Smooth muscle cell (in vitro differentiated cells): ENCODE results near the gene TOP3B. TPM values are rescaled to one million over a fixed set of nuclear protein-coding genes. Genes with fewer than 3 reads are reported as not detected.

Experiments
- DNase-seq: peaks from one replicate; lab custom pipeline; 2025; ENCODE audit not compliant: unreplicated experiment; lab: John Stamatoyannopoulos, UW
- H2AFZ ChIP-seq: fragments of 200-600 bp; sonication (generic); 2 replicates; pipeline ENCODE4 v1.6.0; 2016; ENCODE audit warnings: antibody characterized with exemption, low read depth, mild to moderate bottlenecking
- H3F3A ChIP-seq: fragments of 200-600 bp; sonication (generic); 2 replicates; pipeline ENCODE4 v1.6.0; 2017; ENCODE audit warnings: antibody characterized with exemption, low read depth
- H3K27ac ChIP-seq: fragments of 200-600 bp; sonication (generic); 2 replicates; pipeline ENCODE4 v1.5.1; 2016; ENCODE audit warnings: low read depth, mild to moderate bottlenecking
- H3K27me3 ChIP-seq: fragments of 200-600 bp; sonication (generic); 2 replicates; pipeline ENCODE4 v1.6.1; 2016; ENCODE audit warnings: low read depth, mild to moderate bottlenecking
- H3K36me3 ChIP-seq: fragments of 200-600 bp; sonication (generic); 2 replicates; pipeline ENCODE4 v1.5.1; 2016; ENCODE audit warnings: low read depth
- H3K4me1 ChIP-seq: fragments of 200-600 bp; sonication (generic); 2 replicates; pipeline ENCODE4 v1.5.1; 2016; ENCODE audit warnings: low read depth
- H3K4me2 ChIP-seq: fragments of 200-600 bp; sonication (generic); 2 replicates; pipeline ENCODE4 v1.6.0; 2016; ENCODE audit warnings: mild to moderate bottlenecking
- H3K4me3 ChIP-seq: fragments of 200-600 bp; sonication (generic); 2 replicates; pipeline ENCODE4 v1.5.1; 2016; ENCODE audit warnings: mild to moderate bottlenecking
- H3K79me2 ChIP-seq: fragments of 200-600 bp; sonication (generic); 2 replicates; pipeline ENCODE4 v1.6.0; 2016; ENCODE audit warnings: low read depth, mild to moderate bottlenecking
- H3K9ac ChIP-seq: fragments of 200-600 bp; sonication (generic); 2 replicates; pipeline ENCODE4 v1.6.0; 2016; ENCODE audit warnings: low read depth
- H3K9me3 ChIP-seq: fragments of 200-600 bp; sonication (generic); replicated peaks from 2 replicates; pipeline ENCODE4 v1.5.1; 2016; ENCODE audit warnings: low read depth
- H4K20me1 ChIP-seq: fragments of 200-600 bp; sonication (generic); 2 replicates; pipeline ENCODE4 v1.6.0; 2016; ENCODE audit warnings: low read depth
- WGBS: methylation state at CpG from one replicate; pipeline ENCODE4 v1.1.7; 2016; ENCODE audit warnings: low lambda C conversion rate; 5-methylcytosine and 5-hydroxymethylcytosine counted together
- polyA plus RNA-seq: library from polyadenylated mRNA; unstranded; fragments of >200 nt; fragmentation: Nextera tagmentation; extraction: Ambion mirVana; gene quantifications from 2 replicates; pipeline ENCODE4 v1.2.1, GENCODE V29; 2016
- total RNA-seq: library from RNA; depleted of rRNA; stranded (reverse); fragments of >200 nt; gene quantifications from 2 replicates; pipeline ENCODE4 v1.2.3, GENCODE V29; 2014
- TF ChIP-seq, protein P1 (sequence below): fragments of 200-600 bp; sonication (generic); IDR thresholded peaks from 2 replicates; pipeline ENCODE4 v1.5.1; 2017; ENCODE audit warnings: borderline replicate concordance, mild to moderate bottlenecking, antibody characterized with exemption; ENCODE audit not compliant: insufficient read depth, poor library complexity, severe bottlenecking

TOP3B gene
- total and polyA plus RNA-seq, 2 experiments from 2014 or later = 15.2 to 17.6 TPM

DNA sequence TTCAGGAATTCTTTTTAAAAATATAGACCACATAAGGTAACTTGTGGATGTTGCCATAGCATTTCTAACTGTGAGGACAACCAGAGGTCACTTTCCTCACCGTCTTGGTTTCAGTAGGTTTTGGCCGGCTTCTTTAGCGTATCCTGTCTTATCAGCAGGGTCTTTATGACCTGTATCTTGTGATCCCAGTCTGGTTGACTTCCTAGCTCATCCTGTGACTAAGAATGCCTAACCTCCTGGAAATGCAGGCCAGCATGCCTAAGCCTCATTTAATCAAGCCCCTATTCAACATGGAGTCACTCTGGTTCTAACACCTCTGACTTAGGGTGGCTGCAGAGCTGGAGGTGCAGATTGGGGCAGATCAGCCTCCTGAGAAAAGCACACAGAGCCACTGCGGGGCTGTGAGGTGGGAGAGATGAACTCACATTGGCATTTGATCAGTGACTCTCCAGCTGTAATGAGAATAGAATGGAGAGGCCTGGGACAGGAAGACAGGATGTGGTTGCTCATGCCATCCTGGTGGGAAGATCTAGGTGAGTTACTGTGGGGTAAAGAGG is 41.1 kb upstream of the TOP3B start:
- Histone ChIP-seq H4K20me1 (no peaks in the 10 kb centered on the region), H3K9ac (no peak overlapping the region), H3K79me2 (no peaks in the 10 kb centered on the region), H3K4me1 (no peaks in the 10 kb centered on the region), H3F3A (no peaks in the 10 kb centered on the region), H3K4me3 (no peak overlapping the region), H3K4me2 (no peak overlapping the region), H3K27ac (no peak overlapping the region), H3K9me3 (no peaks in the 10 kb centered on the region), H3K27me3 (no peaks in the 10 kb centered on the region), H3K36me3 (no peaks in the 10 kb centered on the region), H2AFZ (no peak overlapping the region)
- 67% methylated on average over 4 of the region's 4 CpGs for WGBS
- TF ChIP-seq, protein P1, sequence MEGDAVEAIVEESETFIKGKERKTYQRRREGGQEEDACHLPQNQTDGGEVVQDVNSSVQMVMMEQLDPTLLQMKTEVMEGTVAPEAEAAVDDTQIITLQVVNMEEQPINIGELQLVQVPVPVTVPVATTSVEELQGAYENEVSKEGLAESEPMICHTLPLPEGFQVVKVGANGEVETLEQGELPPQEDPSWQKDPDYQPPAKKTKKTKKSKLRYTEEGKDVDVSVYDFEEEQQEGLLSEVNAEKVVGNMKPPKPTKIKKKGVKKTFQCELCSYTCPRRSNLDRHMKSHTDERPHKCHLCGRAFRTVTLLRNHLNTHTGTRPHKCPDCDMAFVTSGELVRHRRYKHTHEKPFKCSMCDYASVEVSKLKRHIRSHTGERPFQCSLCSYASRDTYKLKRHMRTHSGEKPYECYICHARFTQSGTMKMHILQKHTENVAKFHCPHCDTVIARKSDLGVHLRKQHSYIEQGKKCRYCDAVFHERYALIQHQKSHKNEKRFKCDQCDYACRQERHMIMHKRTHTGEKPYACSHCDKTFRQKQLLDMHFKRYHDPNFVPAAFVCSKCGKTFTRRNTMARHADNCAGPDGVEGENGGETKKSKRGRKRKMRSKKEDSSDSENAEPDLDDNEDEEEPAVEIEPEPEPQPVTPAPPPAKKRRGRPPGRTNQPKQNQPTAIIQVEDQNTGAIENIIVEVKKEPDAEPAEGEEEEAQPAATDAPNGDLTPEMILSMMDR = no peak
- DNase-seq = no peak

DNA sequence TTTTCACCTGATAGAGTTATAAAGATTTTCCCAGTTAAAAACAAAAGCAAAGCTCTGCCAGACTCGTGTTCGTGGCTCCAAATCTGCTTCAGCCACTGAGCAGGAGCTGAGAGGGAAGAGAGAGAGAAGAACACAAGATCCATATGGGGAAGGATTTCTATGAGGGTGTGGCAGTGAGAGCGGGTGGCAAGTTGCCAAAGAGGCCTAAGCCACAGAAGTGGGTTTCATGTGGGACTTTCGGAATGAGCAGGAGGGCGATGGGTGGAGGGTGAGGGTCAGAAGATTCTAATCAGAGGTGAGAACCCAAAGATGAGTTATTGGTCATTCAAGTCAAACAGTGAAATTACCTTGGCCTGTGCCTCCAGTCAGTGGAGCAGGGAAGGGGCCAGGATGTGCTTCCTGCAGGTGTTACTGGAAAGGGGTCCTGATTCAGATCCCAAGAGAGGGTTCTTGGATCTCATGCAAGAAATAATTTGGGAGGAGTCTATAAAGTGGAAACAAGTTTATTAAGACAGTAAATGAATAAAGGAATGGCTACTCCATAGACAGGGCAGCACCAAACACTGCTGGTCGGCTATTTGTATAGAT is 40.5 kb upstream of the TOP3B start:
- no peaks in the 10 kb centered on the region for H3K36me3 ChIP-seq
- no peak overlapping the region for H2AFZ ChIP-seq
- 92% methylated on average over 6 of the region's 6 CpGs for WGBS
- H3K79me2 ChIP-seq = no peaks in the 10 kb centered on the region
- no peak overlapping the region for H3K9ac ChIP-seq
- H4K20me1 ChIP-seq = no peaks in the 10 kb centered on the region
- no peaks in the 10 kb centered on the region for H3K27me3 ChIP-seq
- no peak for DNase-seq
- H3K4me1 ChIP-seq = no peaks in the 10 kb centered on the region
- H3K9me3 ChIP-seq = no peaks in the 10 kb centered on the region
- no peaks in the 10 kb centered on the region for H3F3A ChIP-seq
- no peak overlapping the region for H3K4me2 ChIP-seq
- TF ChIP-seq, protein P1 = no peak
- H3K27ac ChIP-seq = no peak overlapping the region
- no peak overlapping the region for H3K4me3 ChIP-seq

DNA sequence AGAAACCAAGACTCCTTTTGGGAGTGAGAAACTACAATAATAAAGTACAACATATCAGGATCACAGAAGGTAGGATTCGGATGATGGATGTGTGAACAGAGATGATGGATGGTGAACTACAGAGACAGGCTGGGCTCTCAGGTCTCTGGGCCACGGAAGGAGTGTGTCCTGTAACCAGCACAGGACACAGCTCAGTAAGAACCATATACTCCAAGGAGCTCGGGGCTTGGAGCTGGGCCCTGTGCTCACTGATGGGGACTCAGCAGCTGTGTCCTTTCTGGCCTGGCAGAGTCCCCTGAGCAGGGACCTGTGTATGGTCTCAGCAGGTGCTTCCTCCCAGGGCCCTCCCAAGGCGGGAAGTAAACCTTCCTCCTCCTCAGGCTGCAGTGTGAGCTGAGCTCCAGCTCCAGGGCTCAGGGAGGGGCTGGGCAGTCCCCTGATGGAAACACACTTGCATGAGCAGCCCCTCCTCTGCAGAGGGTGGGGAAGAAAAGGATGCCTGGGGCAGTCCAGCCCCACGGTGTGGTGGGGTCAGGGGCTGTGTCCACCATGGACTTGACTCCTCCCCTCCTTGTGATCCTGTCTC is 39.8 kb upstream of the TOP3B start:
- no peak overlapping the region for H3K27ac ChIP-seq
- TF ChIP-seq, protein P1 = no peak
- WGBS = 69% methylated on average over 5 of the region's 5 CpGs

More for the DNA sequence above, 39.8 kb upstream of the TOP3B start:
- DNase-seq = no peak
- no peaks in the 10 kb centered on the region for H3F3A ChIP-seq
- H3K36me3 ChIP-seq = no peaks in the 10 kb centered on the region
- H3K27me3 ChIP-seq = no peaks in the 10 kb centered on the region
- no peaks in the 10 kb centered on the region for H4K20me1 ChIP-seq
- H3K79me2 ChIP-seq = no peaks in the 10 kb centered on the region
- no peak overlapping the region for H3K4me3 ChIP-seq
- H3K9ac ChIP-seq = no peak overlapping the region
- no peaks in the 10 kb centered on the region for H3K4me1 ChIP-seq
- H3K9me3 ChIP-seq = no peaks in the 10 kb centered on the region
- no peak overlapping the region for H2AFZ ChIP-seq
- H3K4me2 ChIP-seq = no peak overlapping the region
